C4-2B (cell line): ENCODE results near the gene PLSCR1.

Source experiments
- CTCF ChIP-seq: fragments of 450-650 bp; conservative IDR thresholded peaks from 2 replicates; pipeline ENCODE4 v1.5.1; 2017; ENCODE audit warnings: mild to moderate bottlenecking
- ZFX ChIP-seq: fragments of 450-650 bp; IDR thresholded peaks from 2 replicates; pipeline ENCODE4 v1.6.1; 2017

DNA sequence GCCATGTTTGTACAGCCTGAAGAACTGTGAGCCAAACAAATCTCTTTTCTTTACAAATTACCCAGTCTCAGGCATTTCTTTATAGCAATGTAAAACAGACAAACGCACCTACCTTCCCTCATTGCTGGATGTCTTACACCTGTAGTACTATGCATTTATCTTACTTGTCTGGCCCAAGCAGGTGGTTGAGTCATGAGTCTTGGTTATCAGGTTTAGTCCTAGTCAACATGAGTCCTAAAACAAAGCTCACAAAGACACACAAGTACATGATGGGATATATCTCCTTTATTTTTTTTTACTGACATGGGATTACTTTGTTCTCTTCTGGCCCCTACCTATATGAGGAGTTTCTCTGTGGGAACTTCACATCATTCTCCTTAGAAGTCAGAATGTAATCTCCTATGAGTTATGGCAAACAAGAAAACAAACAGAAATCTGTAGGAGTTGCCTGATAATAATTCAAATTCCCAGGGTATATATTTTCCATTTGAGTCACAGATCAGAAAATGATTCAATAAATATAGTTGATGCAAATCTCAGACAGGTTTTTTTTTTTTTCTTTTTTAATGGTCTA, 41.4 kb downstream of the PLSCR1 start:
- no peak for TF ChIP-seq CTCF
- TF ChIP-seq ZFX = no peak
